Uterus (tissue), 4 donors: Measurements from ENCODE around the gene ZFPM1. TPM values are rescaled to one million over a fixed set of nuclear protein-coding genes. Genes with fewer than 3 reads are reported as not detected.
"Not testable (repeated sequence)": the region's sequence is repeated elsewhere in the genome, so short reads cannot be mapped to it uniquely, and the experiment has no call there.

Experiments
- DNase-seq, 2 donors: peaks; one replicate each; pipeline ENCODE4 v3.0.0-alpha.2; 2019 to 2020
- H3K27ac ChIP-seq, 2 donors: fragments of 200-600 bp; sonication (generic); 1 replicate in 1 of 2; 2 replicates in 1 of 2; pipeline ENCODE4 v1.5.1; 2016 to 2018
- H3K27me3 ChIP-seq, 2 donors: fragments of 200-600 bp; sonication (generic); one replicate each; pipeline ENCODE4 v1.5.1; 2018 to 2019; ENCODE audit warnings: control low read depth in 1 of 2
- H3K36me3 ChIP-seq, 2 donors: fragments of 200-600 bp; sonication (generic); one replicate each; pipeline ENCODE4 v1.5.1; 2019; ENCODE audit warnings: control low read depth in 1 of 2
- H3K4me1 ChIP-seq, 2 donors: fragments of 200-600 bp; sonication (generic); one replicate each; pipeline ENCODE4 v1.5.1; 2018 to 2019; ENCODE audit warnings: control low read depth in 1 of 2
- H3K4me3 ChIP-seq, 2 donors: fragments of 200-600 bp; sonication (generic); 1 replicate in 1 of 2; 2 replicates in 1 of 2; pipeline ENCODE4 v1.5.1; 2018 to 2019; ENCODE audit warnings: mild to moderate bottlenecking in 1 of 2
- H3K9me3 ChIP-seq, 2 donors: fragments of 200-600 bp; sonication (generic); one replicate each; pipeline ENCODE4 v1.5.1; 2019; ENCODE audit warnings: control low read depth in 1 of 2
- CTCF ChIP-seq, 4 experiments: fragments of 200-600 bp in 2 of 4; fragments of 450-650 bp in 2 of 4; sonication (generic) in 2 of 4; IDR thresholded peaks; one replicate each; pipeline ENCODE4 v1.5.1; 2016 to 2019; ENCODE audit warnings: antibody characterized with exemption in 4 of 4, mild to moderate bottlenecking in 2 of 4, moderate library complexity in 1 of 4
- POLR2A ChIP-seq, 2 donors: fragments of 450-650 bp; IDR thresholded peaks; one replicate each; pipeline ENCODE4 v1.6.1; 2016; ENCODE audit warnings: antibody characterized with exemption in 2 of 2, mild to moderate bottlenecking in 1 of 2, moderate library complexity in 1 of 2
- intact Hi-C: fragments of 100-400 bp; cut with DNase I; formaldehyde crosslinking; loops from one replicate; pipeline ENCODE4 v1.15.1; 2023; ENCODE audit warnings: low total_unique reads
- total RNA-seq, 4 donors: library from RNA; depleted of rRNA in 3 of 4; stranded (reverse); fragments of >200 nt in 3 of 4; gene quantifications; one replicate each; pipeline versions ENCODE4 v1.1.0 to v1.2.4, GENCODE V29; 2014 to 2023
- donor health status: DM: yes; HTN: yes; CAD: no.

The ZFPM1 gene
- total RNA-seq, 4 donors from 2014 or later, result under 0.01 to 6.9 (median 0.77) TPM

- H3K4me3 ChIP-seq, result no peak overlapping the region
- H3K27ac ChIP-seq, result no peak overlapping the region
- H3K36me3 ChIP-seq, result no peaks in the 10 kb centered on the region
- H3K4me1 ChIP-seq, result peaks cover 0 to 3% of the 10 kb centered on the region in 2 donors
- no peaks in the 10 kb centered on the region for H3K9me3 ChIP-seq
- DNase-seq, result no peak
- TF ChIP-seq CTCF (IDR thresholded peaks at IDR 0.05), result no peak
- TF ChIP-seq POLR2A (IDR thresholded peaks at IDR 0.05), result no peak
- no peaks in the 10 kb centered on the region for H3K27me3 ChIP-seq
- intact Hi-C loops, result no loop called here
These were observed 31.7 kb downstream of the ZFPM1 start for GRCh38 chr16:88484505-88485365.

- H3K36me3 ChIP-seq, DNase-seq, intact Hi-C loops, H3K4me1 ChIP-seq, H3K4me3 ChIP-seq, H3K27me3 ChIP-seq, H3K9me3 ChIP-seq, H3K27ac ChIP-seq: not testable (repeated sequence)
These were observed 32.3 kb downstream of the ZFPM1 start for GRCh38 chr16:88485366-88485741.

- Histone ChIP-seq H3K4me1 (no peaks in the 10 kb centered on the region), H3K27ac (no peak overlapping the region), H3K27me3 (no peaks in the 10 kb centered on the region), H3K4me3 (no peak overlapping the region), H3K36me3 (no peaks in the 10 kb centered on the region), H3K9me3 (no peaks in the 10 kb centered on the region)
- DNase-seq, result no peak
- intact Hi-C loops, result no loop called here
- TF ChIP-seq CTCF (IDR thresholded peaks at IDR 0.05), result no peak
- TF ChIP-seq POLR2A (IDR thresholded peaks at IDR 0.05), result no peak
These were observed 33.5 kb downstream of the ZFPM1 start for GRCh38 chr16:88486398-88487123.

GRCh38 chr16:88487124-88487432 is 34.0 kb downstream of the ZFPM1 start:
- Histone ChIP-seq H3K27ac (no peak overlapping the region), H3K4me1 (no peaks in the 10 kb centered on the region), H3K9me3 (no peaks in the 10 kb centered on the region), H3K27me3 (no peaks in the 10 kb centered on the region), H3K4me3 (no peak overlapping the region), H3K36me3 (no peaks in the 10 kb centered on the region)
- TF ChIP-seq CTCF (IDR thresholded peaks at IDR 0.05) (no peak), POLR2A (IDR thresholded peaks at IDR 0.05) (no peak)
- DNase-seq, result no peak
- intact Hi-C loops, result no loop called here

GRCh38 chr16:88487920-88488851 is 35.1 kb downstream of the ZFPM1 start:
- DNase-seq, result no peak
- H3K4me3 ChIP-seq, result no peak overlapping the region
- intact Hi-C loops, result no loop called here
- no peaks in the 10 kb centered on the region for H3K27me3 ChIP-seq
- no peaks in the 10 kb centered on the region for H3K4me1 ChIP-seq
- TF ChIP-seq CTCF (IDR thresholded peaks at IDR 0.05), result no peak
- no peak for TF ChIP-seq POLR2A (IDR thresholded peaks at IDR 0.05)
- no peaks in the 10 kb centered on the region for H3K36me3 ChIP-seq
- no peaks in the 10 kb centered on the region for H3K9me3 ChIP-seq
- H3K27ac ChIP-seq, result no peak overlapping the region
